H1 (cell line): ENCODE measurements around the gene VPS41. TPM values are rescaled to one million over a fixed set of nuclear protein-coding genes. Genes with fewer than 3 reads are reported as not detected.

Experiments used
- BACH1 ChIP-seq: IDR thresholded peaks from 2 replicates; pipeline ENCODE4 v1.6.1; 2012; ENCODE audit warnings: low read length, improper control_type of control experiment
- CHD1 ChIP-seq: IDR thresholded peaks from 2 replicates; pipeline ENCODE4 v1.6.1; 2012; ENCODE audit warnings: low read depth, low read length, improper control_type of control experiment
- EP300 ChIP-seq, 2 experiments: IDR thresholded peaks; 1 replicate in 1 of 2; 2 replicates in 1 of 2; pipeline ENCODE4 v1.6.1; 2011 to 2012; ENCODE audit warnings: low read depth in 2 of 2, low read length in 2 of 2, mild to moderate bottlenecking in 2 of 2, borderline replicate concordance in 1 of 2, inconsistent platforms in 1 of 2, moderate library complexity in 1 of 2
- JUN ChIP-seq: IDR thresholded peaks from 2 replicates; pipeline ENCODE4 v1.6.1; 2011; ENCODE audit warnings: low read depth, mild to moderate bottlenecking, improper control_type of control experiment, low read length
- SP1 ChIP-seq: IDR thresholded peaks from 2 replicates; pipeline ENCODE4 v1.6.1; 2011; ENCODE audit warnings: low read depth, low read length
- SP2 ChIP-seq: IDR thresholded peaks from 2 replicates; pipeline ENCODE4 v1.6.1; 2012; ENCODE audit warnings: mild to moderate bottlenecking, low read length, inconsistent platforms
- polyA plus RNA-seq, 7 experiments: library from polyadenylated mRNA; depleted of rRNA in 3 of 7; stranded (reverse) in 5 of 7; unstranded in 2 of 7; fragments of >200 nt in 5 of 7; fragments of 200-250 nt in 2 of 7; gene quantifications; 1 replicate in 5 of 7; 2 replicates in 1 of 7; 4 replicates in 1 of 7; pipeline versions ENCODE4 v1.2.1 to v1.2.3, GENCODE V29; 2011 to 2013; ENCODE audit warnings: missing spikeins in 2 of 7, mixed read lengths in 2 of 7
- total RNA-seq: library from RNA; stranded (reverse); fragmentation: NEBNext Ultra II Directional; extraction: Animal tissue kit (Norgen Biotek cat#: 25700); gene quantifications from 2 replicates; pipeline ENCODE4 v1.2.1, GENCODE V29; 2021
- TF ChIP-seq, protein P1 (sequence below): IDR thresholded peaks from 2 replicates; pipeline ENCODE4 v1.6.1; 2012; ENCODE audit warnings: inconsistent platforms

Gene VPS41
- total and polyA plus RNA-seq, 2 of the 8 experiments (the other 6 are each of a cell fraction or from before 2014, with no cell fraction given) = 10.7 to 63.3 TPM

DNA sequence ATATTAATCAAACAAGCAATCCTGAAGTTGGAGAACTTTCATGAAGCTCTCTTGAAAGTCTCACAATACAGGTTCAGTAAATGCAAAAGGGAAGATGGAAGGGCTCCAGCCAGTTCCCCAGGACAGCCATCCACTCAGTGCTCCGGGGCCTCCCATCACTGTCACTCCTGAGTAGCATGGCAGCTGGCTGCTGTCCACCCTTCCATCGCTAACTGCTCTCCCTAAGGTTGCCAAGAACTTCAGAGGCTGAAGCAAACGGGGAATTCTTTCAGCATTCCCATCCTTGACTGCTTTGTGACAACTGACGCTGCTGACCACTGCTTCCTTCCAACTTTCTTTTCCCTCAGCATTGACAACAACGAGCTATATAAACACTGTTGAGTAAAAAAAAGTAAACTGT is 69.1 kb downstream of the VPS41 start (continued):
- TF ChIP-seq JUN (no peak), SP2 (no peak), EP300 (IDR thresholded peaks at IDR 0.05; ENCODE audit: borderline replicate concordance in 1 of 2, low read depth in 2 of 2, low read length in 2 of 2) (no peak), BACH1 (no peak), CHD1 (no peak), SP1 (no peak)
- TF ChIP-seq, protein P1, sequence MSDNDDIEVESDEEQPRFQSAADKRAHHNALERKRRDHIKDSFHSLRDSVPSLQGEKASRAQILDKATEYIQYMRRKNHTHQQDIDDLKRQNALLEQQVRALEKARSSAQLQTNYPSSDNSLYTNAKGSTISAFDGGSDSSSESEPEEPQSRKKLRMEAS = no peak
